COLO829 (cell line): Measurements from ENCODE around the gene PDZRN3.
"Not testable (repeated sequence)": the region's sequence is repeated elsewhere in the genome, so short reads cannot be mapped to it uniquely, and the experiment has no call there.

ENCODE experiments used
- DNase-seq: peaks from one replicate; pipeline ENCODE4 v3.0.0; 2012; ENCODE audit warnings: low spot score

Gene PDZRN3

GRCh38 chr3:73490453-73491286 is 134.1 kb downstream of the PDZRN3 start:
- no peak for DNase-seq

- DNase-seq: no peak
Measured at GRCh38 chr3:73485877-73486330, 138.8 kb downstream of the PDZRN3 start.

GRCh38 chr3:73484656-73485248 is 140.0 kb downstream of the PDZRN3 start:
- no peak for DNase-seq

GRCh38 chr3:73481888-73482287 is 142.9 kb downstream of the PDZRN3 start:
- no peak for DNase-seq

GRCh38 chr3:73480187-73480672 is 144.5 kb downstream of the PDZRN3 start:
- no peak for DNase-seq

GRCh38 chr3:73479325-73479724 is 145.4 kb downstream of the PDZRN3 start:
- DNase-seq: no peak

- DNase-seq: no peak
Measured at GRCh38 chr3:73478858-73479257, 145.9 kb downstream of the PDZRN3 start.

- no peak for DNase-seq
Measured at GRCh38 chr3:73475717-73476116, 149.0 kb downstream of the PDZRN3 start.

- no peak for DNase-seq
Measured at GRCh38 chr3:73475175-73475574, 149.6 kb downstream of the PDZRN3 start.

GRCh38 chr3:73474619-73475018 is 150.1 kb downstream of the PDZRN3 start:
- DNase-seq: no peak

GRCh38 chr3:73473898-73474416 is 150.8 kb downstream of the PDZRN3 start:
- DNase-seq: no peak

- no peak for DNase-seq
Measured at GRCh38 chr3:73473181-73473897, 151.4 kb downstream of the PDZRN3 start.

- no peak for DNase-seq
Measured at GRCh38 chr3:73471986-73472787, 152.6 kb downstream of the PDZRN3 start.

- DNase-seq: no peak
Measured at GRCh38 chr3:73470860-73471259, 153.9 kb downstream of the PDZRN3 start.

- DNase-seq: no peak
Measured at GRCh38 chr3:73469331-73469730, 155.4 kb downstream of the PDZRN3 start.

- DNase-seq: no peak
Measured at GRCh38 chr3:73467211-73467610, 157.5 kb downstream of the PDZRN3 start.

- DNase-seq: no peak
Measured at GRCh38 chr3:73465926-73466325, 158.8 kb downstream of the PDZRN3 start.

GRCh38 chr3:73464126-73464525 is 160.6 kb downstream of the PDZRN3 start:
- DNase-seq: not testable (repeated sequence)

GRCh38 chr3:73461547-73461946 is 163.2 kb downstream of the PDZRN3 start:
- DNase-seq: no peak

- no peak for DNase-seq
Measured at GRCh38 chr3:73459711-73460110, 165.0 kb downstream of the PDZRN3 start.

GRCh38 chr3:73453666-73454065 is 171.1 kb downstream of the PDZRN3 start:
- no peak for DNase-seq

- no peak for DNase-seq
Measured at GRCh38 chr3:73452729-73453128, 172.0 kb downstream of the PDZRN3 start.
